A549 (cell line): ENCODE measurements around the gene SHISA3.

Source experiments
- ESRRA ChIP-seq: fragments of 150-350 bp; IDR thresholded peaks from 2 replicates; pipeline ENCODE4 v1.6.1; 2014; ENCODE audit warnings: mild to moderate bottlenecking, low read length, borderline replicate concordance
- KDM1A ChIP-seq: fragments of 200-600 bp; sonication (generic); IDR thresholded peaks from 2 replicates; pipeline ENCODE4 v1.6.1; 2016; ENCODE audit warnings: low read depth, mild to moderate bottlenecking
- MAFK ChIP-seq: fragments of 450-650 bp; IDR thresholded peaks from 2 replicates; pipeline ENCODE4 v1.6.1; 2014; ENCODE audit not compliant: partially characterized antibody
- POLR2A ChIP-seq: IDR thresholded peaks from 2 replicates; pipeline ENCODE4 v1.6.1; 2012; ENCODE audit warnings: mild to moderate bottlenecking, low read length
- RFX5 ChIP-seq: fragments of 450-650 bp; IDR thresholded peaks from 2 replicates; pipeline ENCODE4 v1.7.1; 2014; ENCODE audit warnings: antibody characterized with exemption, mild to moderate bottlenecking, moderate library complexity
- RNF2 ChIP-seq: fragments of 200-600 bp; sonication (generic); IDR thresholded peaks from 2 replicates; pipeline ENCODE4 v1.6.1; 2016; ENCODE audit warnings: low read depth, mild to moderate bottlenecking, antibody characterized with exemption, moderate library complexity, borderline replicate concordance
- TF ChIP-seq, protein P1 (sequence below): fragments of >200 bp; sonication (Bioruptor Twin); formaldehyde crosslinking; IDR thresholded peaks from 3 replicates; pipeline ENCODE4 v1.5.1; 2016
- TF ChIP-seq, protein P2 (sequence below): fragments of 450-650 bp; IDR thresholded peaks from 2 replicates; pipeline ENCODE4 v1.6.1; 2014; ENCODE audit warnings: antibody characterized with exemption
- TF ChIP-seq, protein P3 (sequence below): fragments of >200 bp; sonication (Bioruptor Twin); formaldehyde crosslinking; IDR thresholded peaks from 2 replicates; pipeline ENCODE4 v1.6.1; 2016
- TF ChIP-seq, protein P4 (sequence below): fragments of 150-350 bp; IDR thresholded peaks from 2 replicates; pipeline ENCODE4 v1.6.1; 2014; ENCODE audit warnings: low read depth, mild to moderate bottlenecking, low read length
- TF ChIP-seq, protein P5 (sequence below): fragments of 200-600 bp; sonication (generic); IDR thresholded peaks from 2 replicates; pipeline ENCODE4 v1.6.1; 2016; ENCODE audit warnings: antibody characterized with exemption, mild to moderate bottlenecking, moderate library complexity

DNA sequence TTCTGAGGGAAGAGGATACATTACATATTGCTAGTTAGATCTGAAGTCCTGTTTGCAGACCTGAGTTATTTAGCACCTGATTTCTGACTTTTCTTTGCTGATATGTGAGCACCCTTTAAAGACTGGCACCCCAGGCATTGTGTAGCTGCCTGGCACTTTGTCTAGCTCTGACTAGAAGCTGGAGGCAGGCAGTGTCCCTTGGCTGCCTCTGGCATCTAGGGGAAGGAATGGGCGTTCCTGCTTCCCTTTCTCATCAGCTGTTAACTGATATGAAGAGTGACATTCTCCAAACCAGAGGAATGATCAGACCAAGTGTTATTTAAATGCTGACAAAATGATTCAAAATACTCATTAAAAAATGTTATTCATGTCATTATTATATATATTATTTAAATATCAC lies 30.3 kb upstream of the SHISA3 start:
- TF ChIP-seq, protein P1, sequence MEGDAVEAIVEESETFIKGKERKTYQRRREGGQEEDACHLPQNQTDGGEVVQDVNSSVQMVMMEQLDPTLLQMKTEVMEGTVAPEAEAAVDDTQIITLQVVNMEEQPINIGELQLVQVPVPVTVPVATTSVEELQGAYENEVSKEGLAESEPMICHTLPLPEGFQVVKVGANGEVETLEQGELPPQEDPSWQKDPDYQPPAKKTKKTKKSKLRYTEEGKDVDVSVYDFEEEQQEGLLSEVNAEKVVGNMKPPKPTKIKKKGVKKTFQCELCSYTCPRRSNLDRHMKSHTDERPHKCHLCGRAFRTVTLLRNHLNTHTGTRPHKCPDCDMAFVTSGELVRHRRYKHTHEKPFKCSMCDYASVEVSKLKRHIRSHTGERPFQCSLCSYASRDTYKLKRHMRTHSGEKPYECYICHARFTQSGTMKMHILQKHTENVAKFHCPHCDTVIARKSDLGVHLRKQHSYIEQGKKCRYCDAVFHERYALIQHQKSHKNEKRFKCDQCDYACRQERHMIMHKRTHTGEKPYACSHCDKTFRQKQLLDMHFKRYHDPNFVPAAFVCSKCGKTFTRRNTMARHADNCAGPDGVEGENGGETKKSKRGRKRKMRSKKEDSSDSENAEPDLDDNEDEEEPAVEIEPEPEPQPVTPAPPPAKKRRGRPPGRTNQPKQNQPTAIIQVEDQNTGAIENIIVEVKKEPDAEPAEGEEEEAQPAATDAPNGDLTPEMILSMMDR: no peak
- TF ChIP-seq POLR2A (no peak), MAFK (no peak), RNF2 (no peak), ESRRA (no peak), RFX5 (no peak), KDM1A (no peak)
- TF ChIP-seq, protein P2, sequence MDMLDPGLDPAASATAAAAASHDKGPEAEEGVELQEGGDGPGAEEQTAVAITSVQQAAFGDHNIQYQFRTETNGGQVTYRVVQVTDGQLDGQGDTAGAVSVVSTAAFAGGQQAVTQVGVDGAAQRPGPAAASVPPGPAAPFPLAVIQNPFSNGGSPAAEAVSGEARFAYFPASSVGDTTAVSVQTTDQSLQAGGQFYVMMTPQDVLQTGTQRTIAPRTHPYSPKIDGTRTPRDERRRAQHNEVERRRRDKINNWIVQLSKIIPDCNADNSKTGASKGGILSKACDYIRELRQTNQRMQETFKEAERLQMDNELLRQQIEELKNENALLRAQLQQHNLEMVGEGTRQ: no peak
- TF ChIP-seq, protein P3, sequence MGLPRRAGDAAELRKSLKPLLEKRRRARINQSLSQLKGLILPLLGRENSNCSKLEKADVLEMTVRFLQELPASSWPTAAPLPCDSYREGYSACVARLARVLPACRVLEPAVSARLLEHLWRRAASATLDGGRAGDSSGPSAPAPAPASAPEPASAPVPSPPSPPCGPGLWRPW: no peak
- TF ChIP-seq, protein P4, sequence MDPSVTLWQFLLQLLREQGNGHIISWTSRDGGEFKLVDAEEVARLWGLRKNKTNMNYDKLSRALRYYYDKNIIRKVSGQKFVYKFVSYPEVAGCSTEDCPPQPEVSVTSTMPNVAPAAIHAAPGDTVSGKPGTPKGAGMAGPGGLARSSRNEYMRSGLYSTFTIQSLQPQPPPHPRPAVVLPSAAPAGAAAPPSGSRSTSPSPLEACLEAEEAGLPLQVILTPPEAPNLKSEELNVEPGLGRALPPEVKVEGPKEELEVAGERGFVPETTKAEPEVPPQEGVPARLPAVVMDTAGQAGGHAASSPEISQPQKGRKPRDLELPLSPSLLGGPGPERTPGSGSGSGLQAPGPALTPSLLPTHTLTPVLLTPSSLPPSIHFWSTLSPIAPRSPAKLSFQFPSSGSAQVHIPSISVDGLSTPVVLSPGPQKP: no peak
- TF ChIP-seq, protein P5, sequence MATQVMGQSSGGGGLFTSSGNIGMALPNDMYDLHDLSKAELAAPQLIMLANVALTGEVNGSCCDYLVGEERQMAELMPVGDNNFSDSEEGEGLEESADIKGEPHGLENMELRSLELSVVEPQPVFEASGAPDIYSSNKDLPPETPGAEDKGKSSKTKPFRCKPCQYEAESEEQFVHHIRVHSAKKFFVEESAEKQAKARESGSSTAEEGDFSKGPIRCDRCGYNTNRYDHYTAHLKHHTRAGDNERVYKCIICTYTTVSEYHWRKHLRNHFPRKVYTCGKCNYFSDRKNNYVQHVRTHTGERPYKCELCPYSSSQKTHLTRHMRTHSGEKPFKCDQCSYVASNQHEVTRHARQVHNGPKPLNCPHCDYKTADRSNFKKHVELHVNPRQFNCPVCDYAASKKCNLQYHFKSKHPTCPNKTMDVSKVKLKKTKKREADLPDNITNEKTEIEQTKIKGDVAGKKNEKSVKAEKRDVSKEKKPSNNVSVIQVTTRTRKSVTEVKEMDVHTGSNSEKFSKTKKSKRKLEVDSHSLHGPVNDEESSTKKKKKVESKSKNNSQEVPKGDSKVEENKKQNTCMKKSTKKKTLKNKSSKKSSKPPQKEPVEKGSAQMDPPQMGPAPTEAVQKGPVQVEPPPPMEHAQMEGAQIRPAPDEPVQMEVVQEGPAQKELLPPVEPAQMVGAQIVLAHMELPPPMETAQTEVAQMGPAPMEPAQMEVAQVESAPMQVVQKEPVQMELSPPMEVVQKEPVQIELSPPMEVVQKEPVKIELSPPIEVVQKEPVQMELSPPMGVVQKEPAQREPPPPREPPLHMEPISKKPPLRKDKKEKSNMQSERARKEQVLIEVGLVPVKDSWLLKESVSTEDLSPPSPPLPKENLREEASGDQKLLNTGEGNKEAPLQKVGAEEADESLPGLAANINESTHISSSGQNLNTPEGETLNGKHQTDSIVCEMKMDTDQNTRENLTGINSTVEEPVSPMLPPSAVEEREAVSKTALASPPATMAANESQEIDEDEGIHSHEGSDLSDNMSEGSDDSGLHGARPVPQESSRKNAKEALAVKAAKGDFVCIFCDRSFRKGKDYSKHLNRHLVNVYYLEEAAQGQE: no peak
